Mesothelial cell of epicardium (in vitro differentiated cells): ENCODE measurements around the gene RNF141. TPM values are rescaled to one million over a fixed set of nuclear protein-coding genes. Genes with fewer than 3 reads are reported as not detected.
A peak's percentile ranks its signal among the peaks of the same experiment; 100 is the strongest.

Experiments
- DNase-seq, 2 experiments: peaks; one replicate each; pipeline ENCODE4 v3.0.0; 2021; ENCODE audit warnings: low spot score in 2 of 2; ENCODE audit not compliant: unreplicated experiment in 2 of 2
- H3K27ac Mint-ChIP-seq: 2 replicates; pipeline ENCODE4 v1.8.0; 2021; ENCODE audit warnings: mixed read lengths
- H3K27me3 Mint-ChIP-seq: 2 replicates; pipeline ENCODE4 v1.8.0; 2021; ENCODE audit warnings: low read depth, mixed read lengths
- H3K36me3 Mint-ChIP-seq: 2 replicates; pipeline ENCODE4 v1.8.0; 2021; ENCODE audit warnings: mixed read lengths
- H3K4me1 Mint-ChIP-seq: 2 replicates; pipeline ENCODE4 v1.8.0; 2021; ENCODE audit warnings: mixed read lengths
- H3K4me3 Mint-ChIP-seq: 2 replicates; pipeline ENCODE4 v1.8.0; 2021; ENCODE audit warnings: mild to moderate bottlenecking, moderate library complexity, mixed read lengths
- H3K9me3 Mint-ChIP-seq: 2 replicates; pipeline ENCODE4 v1.8.0; 2021; ENCODE audit warnings: mixed read lengths
- total RNA-seq: library from RNA; stranded (reverse); gene quantifications from 3 replicates; pipeline ENCODE4 v1.2.1, GENCODE V29; 2021
- TF ChIP-seq, protein P1 (sequence below): fragments of 200-600 bp; sonication (generic); IDR thresholded peaks from one replicate; pipeline ENCODE4 v1.5.0; 2021; ENCODE audit warnings: antibody characterized with exemption; ENCODE audit not compliant: unreplicated experiment

Gene RNF141
- total RNA-seq, 1 donor from 2014 or later: 24.9 TPM

DNA sequence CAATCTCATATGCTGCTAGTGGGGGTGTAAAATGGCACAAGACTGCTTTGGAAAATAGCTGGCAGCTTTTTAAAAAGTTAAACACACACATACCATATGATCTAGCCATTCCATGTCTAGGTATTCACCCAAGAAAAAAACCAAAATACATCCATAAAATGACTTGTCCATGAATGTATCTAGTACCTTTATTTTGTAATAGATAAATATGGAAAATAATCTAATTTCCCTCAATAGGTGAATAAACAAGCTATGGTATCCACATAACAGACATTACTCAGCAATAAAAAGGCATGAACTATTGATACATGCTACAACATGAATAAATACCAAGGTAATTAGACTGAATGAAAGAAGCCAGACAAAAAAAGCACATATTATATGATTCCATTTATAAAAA, 22.9 kb downstream of the RNF141 start:
- DNase-seq: no peak
- Mint-ChIP-seq H3K27me3 (no peaks in the 10 kb centered on the region), H3K27ac (no peak overlapping the region), H3K9me3 (no peaks in the 10 kb centered on the region), H3K36me3 (peaks cover 15% of the 10 kb centered on the region), H3K4me1 (no peaks in the 10 kb centered on the region), H3K4me3 (no peak overlapping the region)
- TF ChIP-seq, protein P1, sequence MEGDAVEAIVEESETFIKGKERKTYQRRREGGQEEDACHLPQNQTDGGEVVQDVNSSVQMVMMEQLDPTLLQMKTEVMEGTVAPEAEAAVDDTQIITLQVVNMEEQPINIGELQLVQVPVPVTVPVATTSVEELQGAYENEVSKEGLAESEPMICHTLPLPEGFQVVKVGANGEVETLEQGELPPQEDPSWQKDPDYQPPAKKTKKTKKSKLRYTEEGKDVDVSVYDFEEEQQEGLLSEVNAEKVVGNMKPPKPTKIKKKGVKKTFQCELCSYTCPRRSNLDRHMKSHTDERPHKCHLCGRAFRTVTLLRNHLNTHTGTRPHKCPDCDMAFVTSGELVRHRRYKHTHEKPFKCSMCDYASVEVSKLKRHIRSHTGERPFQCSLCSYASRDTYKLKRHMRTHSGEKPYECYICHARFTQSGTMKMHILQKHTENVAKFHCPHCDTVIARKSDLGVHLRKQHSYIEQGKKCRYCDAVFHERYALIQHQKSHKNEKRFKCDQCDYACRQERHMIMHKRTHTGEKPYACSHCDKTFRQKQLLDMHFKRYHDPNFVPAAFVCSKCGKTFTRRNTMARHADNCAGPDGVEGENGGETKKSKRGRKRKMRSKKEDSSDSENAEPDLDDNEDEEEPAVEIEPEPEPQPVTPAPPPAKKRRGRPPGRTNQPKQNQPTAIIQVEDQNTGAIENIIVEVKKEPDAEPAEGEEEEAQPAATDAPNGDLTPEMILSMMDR: no peak

DNA sequence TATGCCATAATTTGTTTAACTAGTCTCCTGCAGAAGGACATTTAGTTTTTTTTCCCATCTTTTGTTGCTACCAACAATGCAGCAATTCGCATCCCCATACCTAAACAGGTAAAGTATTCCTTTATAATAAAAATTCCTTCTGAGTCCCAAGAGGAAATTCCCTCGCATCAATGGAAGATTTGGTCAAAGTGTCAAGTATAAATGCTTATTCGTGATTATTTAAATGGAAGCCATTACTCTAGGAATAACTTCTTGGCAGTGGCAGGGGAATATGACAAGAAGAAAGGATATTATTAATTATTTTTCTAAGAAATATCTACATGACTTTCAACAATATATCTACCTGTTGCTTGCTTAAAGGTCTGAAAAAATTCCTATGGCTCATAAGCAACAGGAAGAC, 25.6 kb downstream of the RNF141 start:
- no peaks in the 10 kb centered on the region for H3K27me3 Mint-ChIP-seq
- H3K36me3 Mint-ChIP-seq: peaks cover 9% of the 10 kb centered on the region
- TF ChIP-seq, protein P1: no peak
- no peaks in the 10 kb centered on the region for H3K9me3 Mint-ChIP-seq
- no peaks in the 10 kb centered on the region for H3K4me1 Mint-ChIP-seq
- no peak overlapping the region for H3K4me3 Mint-ChIP-seq
- DNase-seq: no peak
- H3K27ac Mint-ChIP-seq: no peak overlapping the region

DNA sequence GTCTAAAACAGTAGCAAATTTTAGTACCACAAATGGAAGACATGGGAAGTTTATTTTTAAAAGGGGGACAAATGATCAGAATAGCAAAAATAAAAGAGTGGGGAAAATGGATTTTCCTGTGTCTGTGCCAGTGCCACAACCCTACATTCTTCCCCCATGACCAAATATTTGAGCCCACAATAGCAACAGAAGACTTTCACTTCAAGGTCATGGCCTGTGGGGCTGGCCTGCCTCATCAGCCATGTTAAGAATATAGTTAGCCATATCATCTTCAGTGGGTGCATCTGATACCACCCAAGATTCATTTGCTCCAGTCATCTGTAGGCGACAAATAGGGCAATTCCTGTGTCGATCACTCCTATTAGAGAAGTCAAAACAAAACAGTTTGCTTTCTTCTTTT, 26.3 kb downstream of the RNF141 start:
- Mint-ChIP-seq H3K36me3 (peaks cover 9% of the 10 kb centered on the region), H3K4me3 (no peak overlapping the region), H3K27me3 (no peaks in the 10 kb centered on the region), H3K4me1 (no peaks in the 10 kb centered on the region), H3K27ac (no peak overlapping the region), H3K9me3 (no peaks in the 10 kb centered on the region)
- no peak for DNase-seq
- TF ChIP-seq, protein P1: no peak

DNA sequence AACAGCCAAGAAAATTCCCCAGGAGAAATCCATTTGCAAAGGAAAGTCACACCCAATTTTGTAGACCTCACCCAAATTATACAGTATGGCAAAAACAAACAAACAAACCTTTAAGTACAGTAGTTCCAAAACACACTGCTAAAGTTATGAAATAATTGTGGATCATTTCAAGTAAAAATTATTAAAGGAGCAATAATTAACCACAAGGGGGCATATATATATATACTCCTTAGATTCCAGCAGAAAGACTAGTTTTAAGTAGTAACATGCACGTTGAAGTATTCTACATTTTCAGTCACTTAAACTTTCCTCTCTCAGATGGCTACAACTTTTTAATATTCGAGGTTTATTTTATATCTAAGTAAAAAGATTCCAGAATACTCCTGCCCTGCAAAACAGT, 26.8 kb downstream of the RNF141 start:
- no peaks in the 10 kb centered on the region for H3K4me1 Mint-ChIP-seq
- H3K4me3 Mint-ChIP-seq: no peak overlapping the region
- H3K36me3 Mint-ChIP-seq: peaks cover 9% of the 10 kb centered on the region
- no peak overlapping the region for H3K27ac Mint-ChIP-seq
- TF ChIP-seq, protein P1: peak; percentile 59
- no peaks in the 10 kb centered on the region for H3K27me3 Mint-ChIP-seq
- H3K9me3 Mint-ChIP-seq: no peaks in the 10 kb centered on the region
- DNase-seq: no peak

DNA sequence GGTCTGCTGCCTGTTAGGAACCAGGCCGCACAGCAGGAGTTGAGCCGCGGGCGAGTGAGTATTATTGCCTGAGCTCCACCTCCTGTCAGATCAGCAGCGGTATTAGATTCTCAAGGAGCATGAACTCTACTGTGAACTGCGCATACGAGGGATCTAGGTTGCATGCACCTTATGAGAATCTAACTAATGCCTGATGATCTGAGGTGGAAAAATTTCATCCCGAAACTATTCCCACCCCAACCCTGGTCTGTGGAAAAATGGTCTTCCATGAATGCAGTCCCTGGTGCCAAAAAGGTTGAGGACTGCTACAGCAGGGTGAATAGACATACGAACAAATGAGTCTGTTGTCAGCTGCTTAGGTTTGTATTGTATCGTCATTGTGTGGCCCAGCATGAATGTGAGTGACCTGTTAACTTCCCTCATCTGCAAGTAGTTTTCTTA, 29.8 kb downstream of the RNF141 start:
- no peak for DNase-seq
- Mint-ChIP-seq H3K4me3 (no peak overlapping the region), H3K27ac (no peak overlapping the region), H3K9me3 (no peaks in the 10 kb centered on the region), H3K4me1 (no peaks in the 10 kb centered on the region), H3K27me3 (no peaks in the 10 kb centered on the region), H3K36me3 (no peaks in the 10 kb centered on the region)
- TF ChIP-seq, protein P1: no peak

DNA sequence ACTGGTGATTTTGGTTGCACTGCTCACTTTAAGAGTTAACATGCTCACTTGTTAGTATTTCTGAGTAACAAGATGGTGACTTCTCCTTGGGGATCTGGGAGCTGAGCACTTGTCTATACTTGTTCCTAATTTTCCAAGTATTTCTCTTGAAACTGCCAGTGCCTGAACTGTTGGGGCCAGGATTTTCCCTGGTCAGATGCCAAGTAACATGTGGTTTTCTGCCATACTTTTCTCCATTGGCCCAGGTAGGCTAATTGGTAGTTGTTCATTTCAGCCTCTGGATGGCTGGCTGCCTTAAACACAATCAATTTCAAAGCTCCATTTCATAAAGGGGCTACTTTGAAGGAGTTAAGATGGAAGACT, 35.0 kb downstream of the RNF141 start:
- H3K9me3 Mint-ChIP-seq: no peaks in the 10 kb centered on the region
- no peaks in the 10 kb centered on the region for H3K27me3 Mint-ChIP-seq
- TF ChIP-seq, protein P1: no peak
- H3K4me1 Mint-ChIP-seq: no peaks in the 10 kb centered on the region
- peaks cover 6% of the 10 kb centered on the region for H3K36me3 Mint-ChIP-seq
- no peak overlapping the region for H3K27ac Mint-ChIP-seq
- no peak overlapping the region for H3K4me3 Mint-ChIP-seq
- no peak for DNase-seq
